NAMALWA (cell line): Measurements from ENCODE around the gene SDK2.

Experiments used
- DNase-seq: peaks from one replicate; pipeline ENCODE4 v3.0.0-alpha.2; 2015; ENCODE audit warnings: low spot score

Gene SDK2

DNA sequence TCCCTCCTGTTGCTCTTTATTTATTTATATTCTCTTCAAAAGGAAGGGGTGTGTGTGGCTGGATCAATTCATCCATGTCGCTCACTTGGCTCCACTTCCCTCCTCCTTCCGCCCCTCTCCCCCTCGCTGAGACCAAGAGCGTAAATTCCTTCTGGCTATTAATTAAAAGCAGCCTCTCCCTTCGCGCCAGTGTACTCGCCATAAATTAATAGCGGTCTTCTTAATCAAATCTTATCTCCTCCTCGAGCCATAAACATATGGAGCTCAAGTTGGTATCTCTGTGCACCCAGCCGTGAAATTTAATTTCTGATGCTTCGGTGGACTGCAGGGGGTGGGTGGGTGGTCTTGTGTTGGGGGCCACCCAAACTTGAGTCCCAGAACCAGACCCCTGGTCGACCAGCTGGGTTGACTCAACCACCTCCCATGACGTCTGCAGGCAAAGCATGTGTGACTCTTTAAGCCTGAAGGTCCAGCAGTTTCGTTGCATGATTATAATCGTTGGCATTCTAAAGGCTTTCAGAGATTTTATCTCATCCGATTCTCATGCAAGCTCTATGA, 57.9 kb downstream of the SDK2 start:
- DNase-seq = no peak

DNA sequence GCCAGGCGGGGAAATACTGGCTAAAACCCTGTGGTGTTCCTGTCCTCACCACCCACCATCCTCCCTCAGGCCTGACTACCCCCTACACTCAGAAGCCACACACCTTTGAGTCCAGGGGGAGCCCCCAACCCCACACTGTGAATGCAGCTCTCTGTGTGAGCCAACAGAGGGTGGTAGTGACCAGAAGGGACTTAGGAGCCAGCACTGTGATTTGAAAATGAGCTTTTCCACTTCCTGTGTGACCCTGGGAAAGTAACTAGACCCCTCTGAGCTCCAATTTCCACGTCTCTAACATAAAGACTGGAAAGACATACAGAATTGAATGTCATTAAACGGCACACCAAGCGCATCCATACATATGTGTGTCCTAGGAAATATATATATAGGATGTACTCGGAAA, 58.7 kb downstream of the SDK2 start:
- DNase-seq = peak; percentile 22

DNA sequence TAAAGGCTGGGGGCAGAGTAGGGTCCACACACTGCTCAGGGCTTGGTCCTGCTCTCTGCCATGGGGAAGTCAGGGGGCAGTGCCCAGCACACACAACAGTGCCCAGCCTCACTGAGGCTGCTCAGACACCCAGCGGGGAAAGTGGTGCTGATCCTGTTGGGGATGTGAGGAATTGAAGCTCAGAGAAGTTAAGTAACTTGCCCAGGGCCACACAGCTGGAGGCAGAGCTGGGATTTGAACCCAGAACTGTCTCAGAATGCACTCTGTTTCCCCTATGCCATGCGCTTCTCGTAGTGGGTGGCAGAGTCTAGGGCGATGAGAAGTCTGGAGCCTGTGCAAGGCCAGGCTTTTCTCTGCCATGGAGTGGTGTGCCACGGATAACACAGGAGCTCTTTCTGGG, 59.3 kb downstream of the SDK2 start:
- no peak for DNase-seq

- no peak for DNase-seq
Measured at GRCh38 chr17:73584049-73584448, 60.2 kb downstream of the SDK2 start.

- no peak for DNase-seq
Measured at GRCh38 chr17:73582821-73583220, 61.4 kb downstream of the SDK2 start.

DNA sequence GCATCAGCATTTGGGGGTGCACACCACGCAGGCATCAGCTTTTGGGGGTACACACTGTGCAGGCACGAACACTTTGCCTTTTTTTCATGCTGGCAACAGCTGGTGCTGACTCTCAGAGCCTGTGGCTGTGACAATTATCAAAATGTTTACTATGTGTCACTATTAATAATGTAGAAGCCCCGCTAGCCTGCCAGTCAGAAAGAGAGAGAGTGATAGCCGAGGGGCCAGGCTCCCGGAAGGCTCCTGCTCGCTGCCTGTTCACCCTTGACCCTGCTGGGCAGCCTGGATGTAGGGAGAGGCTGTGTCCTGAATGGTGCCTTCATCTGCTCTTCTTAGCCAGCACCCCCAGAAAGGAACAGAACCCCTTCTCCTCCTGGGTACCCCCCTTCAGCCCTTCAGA, 61.9 kb downstream of the SDK2 start:
- DNase-seq = no peak

DNA sequence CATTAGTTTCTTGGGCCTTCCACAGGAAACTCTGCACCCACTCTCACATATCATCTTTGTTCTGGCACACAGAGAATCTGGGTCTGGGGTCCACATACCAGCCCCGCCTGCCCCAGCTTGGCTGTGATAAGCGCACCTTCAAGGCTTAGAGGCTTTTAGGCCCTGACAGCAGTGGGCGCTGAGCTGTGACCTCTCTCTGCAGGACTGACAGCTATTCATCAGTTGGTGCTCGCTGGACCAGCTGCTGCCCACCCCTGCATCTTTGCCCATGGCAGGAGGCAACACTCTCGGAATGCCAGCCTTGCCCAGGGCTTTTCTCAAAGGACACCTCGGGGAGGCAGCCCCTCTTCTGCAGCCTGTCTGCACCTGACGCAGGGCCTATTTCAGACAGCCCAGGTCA, 62.9 kb downstream of the SDK2 start:
- DNase-seq = no peak

GRCh38 chr17:73580073-73580710, 64.1 kb downstream of the SDK2 start:
- DNase-seq = no peak

GRCh38 chr17:73576556-73577098, 67.6 kb downstream of the SDK2 start:
- DNase-seq = no peak

DNA sequence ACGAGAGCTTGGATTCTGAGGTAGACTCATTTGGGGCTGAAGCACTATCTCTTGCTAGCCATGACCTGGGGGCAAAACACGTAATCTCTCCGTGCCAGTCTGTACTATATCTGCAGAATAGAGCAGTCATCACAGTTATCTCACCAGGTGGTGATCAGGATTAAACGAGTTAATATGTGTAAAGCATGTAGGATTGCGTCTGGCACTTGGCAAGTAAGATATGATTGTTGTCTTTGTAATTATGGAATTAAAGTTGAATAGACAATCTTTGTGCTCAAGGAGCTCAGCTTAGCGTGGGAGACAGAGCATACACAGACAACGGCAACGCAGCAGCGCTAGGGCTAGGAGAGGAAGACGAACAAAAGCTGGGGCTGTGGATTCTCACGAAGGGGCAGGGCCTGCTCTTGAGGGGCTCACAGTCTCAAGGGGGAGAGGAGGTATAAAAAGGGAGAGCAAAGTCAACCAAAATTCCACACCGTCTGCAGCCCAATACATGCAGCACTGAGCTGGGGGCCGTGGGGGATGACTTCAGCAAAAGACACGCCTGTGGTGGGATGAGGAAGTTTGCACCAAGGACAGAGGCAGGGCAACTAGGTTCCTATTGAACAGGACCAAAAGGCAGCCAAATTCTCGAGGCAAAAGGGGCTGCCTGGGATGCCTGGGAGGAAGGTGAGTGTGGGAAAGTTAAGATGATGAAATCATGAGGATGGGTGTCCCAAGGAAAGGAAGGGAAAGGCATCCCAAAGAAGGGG, 68.6 kb downstream of the SDK2 start:
- DNase-seq = no peak

- DNase-seq = no peak
Measured at GRCh38 chr17:73571511-73572130, 72.6 kb downstream of the SDK2 start.

GRCh38 chr17:73569762-73570319, 74.4 kb downstream of the SDK2 start:
- DNase-seq = no peak

- no peak for DNase-seq
Measured at GRCh38 chr17:73568934-73569333, 75.3 kb downstream of the SDK2 start.

DNA sequence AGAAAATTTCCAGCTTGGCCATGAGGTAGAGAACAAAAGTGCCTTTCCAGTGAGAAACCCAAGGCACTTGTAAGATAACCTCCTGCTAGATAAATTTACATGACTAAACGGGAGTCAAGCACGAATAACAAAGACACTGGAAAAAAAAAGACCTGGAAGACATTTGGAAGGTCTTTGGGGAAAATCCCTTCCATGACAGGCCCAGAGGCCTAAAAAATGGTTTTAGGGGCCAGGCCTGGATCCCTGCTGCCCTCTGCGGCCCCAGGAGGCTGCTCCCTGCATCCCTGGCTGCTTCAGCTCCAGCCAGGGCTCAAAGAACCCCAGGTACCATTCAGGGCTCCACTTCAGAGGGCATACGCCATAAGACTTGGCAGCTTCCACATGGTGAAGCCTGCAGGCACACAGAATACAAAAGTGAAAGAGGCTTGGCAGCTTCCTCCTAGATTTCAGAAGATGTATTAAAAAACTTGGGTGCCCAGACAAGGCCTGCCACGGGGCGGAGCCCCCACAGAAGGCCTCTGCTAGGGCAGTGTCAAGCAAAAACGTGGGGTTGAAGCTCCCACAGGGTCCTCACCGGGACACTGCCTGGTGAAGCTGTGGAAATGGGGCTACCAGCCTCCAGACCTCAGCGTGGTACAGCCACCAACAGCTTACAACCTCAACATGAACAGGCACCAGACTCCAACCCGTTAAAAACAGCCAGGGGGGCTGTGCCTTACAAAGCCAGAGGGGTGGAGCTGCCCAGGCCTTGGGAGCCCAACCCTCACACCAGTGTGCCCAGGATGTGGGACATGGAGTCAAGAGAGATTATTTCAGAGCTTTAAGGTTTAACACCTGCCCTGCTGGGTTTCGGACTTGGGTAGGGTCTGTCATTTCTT, 77.1 kb downstream of the SDK2 start:
- DNase-seq = no peak

GRCh38 chr17:73564843-73565242, 79.4 kb downstream of the SDK2 start:
- DNase-seq = no peak

- no peak for DNase-seq
Measured at GRCh38 chr17:73562896-73563295, 81.3 kb downstream of the SDK2 start.

- DNase-seq = no peak
Measured at GRCh38 chr17:73561111-73561510, 83.1 kb downstream of the SDK2 start.

GRCh38 chr17:73560661-73561060, 83.6 kb downstream of the SDK2 start:
- DNase-seq = no peak

- no peak for DNase-seq
Measured at GRCh38 chr17:73559532-73559931, 84.7 kb downstream of the SDK2 start.

- DNase-seq = no peak
Measured at GRCh38 chr17:73555199-73555960, 88.9 kb downstream of the SDK2 start.

DNA sequence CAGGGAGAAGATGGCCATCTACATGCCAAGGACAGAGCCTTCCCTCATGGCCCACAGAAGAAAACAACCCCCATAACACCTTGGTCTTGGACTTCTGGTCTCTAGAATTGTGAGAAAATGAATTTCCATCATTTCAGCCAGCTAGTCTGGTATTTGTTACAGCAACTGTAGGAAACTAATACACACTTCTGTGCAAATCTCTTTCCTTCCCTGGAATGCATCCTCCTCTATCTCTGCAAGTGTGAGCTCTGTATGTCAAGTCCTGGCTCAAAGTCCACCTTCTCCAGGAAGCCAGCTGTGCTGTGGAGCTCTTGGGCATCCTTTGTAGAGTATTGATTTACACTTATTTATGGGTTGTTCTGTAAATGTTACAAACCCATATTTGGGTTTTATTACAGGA, 89.7 kb downstream of the SDK2 start:
- no peak for DNase-seq
